Loucy (cell line): ENCODE data around the gene SCAPER.
"Not testable (repeated sequence)": the region's sequence is repeated elsewhere in the genome, so short reads cannot be mapped to it uniquely, and the experiment has no call there.

Experiments
- H2AFZ ChIP-seq: fragments of 200-600 bp; sonication (generic); 2 replicates; pipeline ENCODE4 v1.6.0; 2016; ENCODE audit warnings: antibody characterized with exemption, mild to moderate bottlenecking, low read length, moderate library complexity
- H3F3A ChIP-seq: fragments of 200-600 bp; 2 replicates; pipeline ENCODE4 v1.6.0; 2016; ENCODE audit warnings: antibody characterized with exemption, low read depth, mild to moderate bottlenecking
- H3K27me3 ChIP-seq: fragments of 200-600 bp; sonication (generic); 2 replicates; pipeline ENCODE4 v1.6.1; 2014; ENCODE audit warnings: low read length, mild to moderate bottlenecking; ENCODE audit not compliant: insufficient read depth, poor library complexity, severe bottlenecking
- H3K36me3 ChIP-seq: fragments of 200-600 bp; sonication (generic); 2 replicates; pipeline ENCODE4 v1.6.1; 2016; ENCODE audit warnings: low read length; ENCODE audit not compliant: insufficient read depth
- H3K4me1 ChIP-seq: fragments of 200-600 bp; sonication (generic); 2 replicates; pipeline ENCODE4 v1.5.1; 2014; ENCODE audit warnings: low read length, mild to moderate bottlenecking; ENCODE audit not compliant: insufficient read depth, poor library complexity, severe bottlenecking
- H3K4me2 ChIP-seq: fragments of 200-600 bp; sonication (generic); 2 replicates; pipeline ENCODE4 v1.6.0; 2014; ENCODE audit warnings: antibody characterized with exemption, low read length, low read depth, mild to moderate bottlenecking; ENCODE audit not compliant: poor library complexity, severe bottlenecking
- H3K4me3 ChIP-seq: fragments of 200-600 bp; sonication (generic); 2 replicates; pipeline ENCODE4 v1.5.1; 2014; ENCODE audit warnings: low read length, mild to moderate bottlenecking, mixed read lengths; ENCODE audit not compliant: poor library complexity, severe bottlenecking
- H3K79me2 ChIP-seq: fragments of 200-600 bp; sonication (generic); 2 replicates; pipeline ENCODE4 v1.6.1; 2014; ENCODE audit warnings: low read length; ENCODE audit not compliant: insufficient read depth
- H3K9ac ChIP-seq: fragments of 200-600 bp; sonication (generic); 2 replicates; pipeline ENCODE4 v1.6.0; 2014; ENCODE audit warnings: mild to moderate bottlenecking, low read depth, low read length, moderate library complexity; ENCODE audit not compliant: poor library complexity, severe bottlenecking
- H3K9me2 ChIP-seq: fragments of 200-600 bp; sonication (generic); replicated peaks from 2 replicates; pipeline ENCODE4 v1.6.1; 2016; ENCODE audit warnings: low read depth, low read length, mixed read lengths
- H3K9me3 ChIP-seq: fragments of 200-600 bp; sonication (generic); 2 replicates; pipeline ENCODE4 v1.6.1; 2014; ENCODE audit warnings: mild to moderate bottlenecking, antibody characterized with exemption, low read length, low read depth; ENCODE audit not compliant: insufficient read depth
- H4K20me1 ChIP-seq: fragments of 200-600 bp; sonication (generic); 2 replicates; pipeline ENCODE4 v1.6.0; 2014; ENCODE audit warnings: antibody characterized with exemption, low read length, mild to moderate bottlenecking; ENCODE audit not compliant: insufficient read depth, poor library complexity, severe bottlenecking
- CTCF ChIP-seq: fragments of 200-600 bp; sonication (generic); conservative IDR thresholded peaks from 2 replicates; pipeline ENCODE4 v1.5.1; 2014; ENCODE audit warnings: mild to moderate bottlenecking, antibody characterized with exemption, low read length
- EZH2phosphoT487 ChIP-seq: fragments of 200-600 bp; IDR thresholded peaks from 2 replicates; pipeline ENCODE4 v1.6.1; 2018; ENCODE audit warnings: antibody characterized with exemption, mild to moderate bottlenecking, moderate library complexity, borderline replicate concordance

The SCAPER gene

GRCh38 chr15:76431971-76432370 is 473.2 kb downstream of the SCAPER start:
- Histone ChIP-seq H3K79me2 (no peaks in the 10 kb centered on the region), H3K4me2 (no peak overlapping the region), H3K4me1 (peaks cover 14% of the 10 kb centered on the region), H4K20me1 (no peaks in the 10 kb centered on the region), H3K36me3 (no peaks in the 10 kb centered on the region), H3F3A (0 out of 2 replicates have a peak, but pooled peaks cover 4% of the 10 kb centered on the region), H3K4me3 (no peak overlapping the region), H3K9me3 (no peaks in the 10 kb centered on the region), H2AFZ (no peak overlapping the region), H3K9ac (no peak overlapping the region), H3K27me3 (no peaks in the 10 kb centered on the region), H3K9me2 (no peaks in the 10 kb centered on the region)
- TF ChIP-seq EZH2phosphoT487: no peak
- no peak for TF ChIP-seq CTCF

GRCh38 chr15:76430711-76431110 is 474.4 kb downstream of the SCAPER start:
- not testable (repeated sequence) for H2AFZ ChIP-seq, H3K4me3 ChIP-seq, H3K9me3 ChIP-seq, H3K79me2 ChIP-seq, H3K9ac ChIP-seq, H3K4me2 ChIP-seq, H3K36me3 ChIP-seq, H3F3A ChIP-seq, H3K27me3 ChIP-seq, H3K9me2 ChIP-seq, H4K20me1 ChIP-seq
- H3K4me1 ChIP-seq: peaks cover 14% of the 10 kb centered on the region

GRCh38 chr15:76429661-76430060 is 475.5 kb downstream of the SCAPER start:
- H3K4me3 ChIP-seq: no peak overlapping the region
- H3F3A ChIP-seq: 0 out of 2 replicates have a peak, but pooled peaks cover 4% of the 10 kb centered on the region
- no peaks in the 10 kb centered on the region for H3K9me2 ChIP-seq
- no peaks in the 10 kb centered on the region for H3K27me3 ChIP-seq
- H3K79me2 ChIP-seq: no peaks in the 10 kb centered on the region
- peaks cover 14% of the 10 kb centered on the region for H3K4me1 ChIP-seq
- 0 out of 2 replicates have a peak, but pooled peaks cover 4% of the 10 kb centered on the region for H3K9me3 ChIP-seq
- no peak overlapping the region for H3K9ac ChIP-seq
- no peaks in the 10 kb centered on the region for H3K36me3 ChIP-seq
- H4K20me1 ChIP-seq: no peaks in the 10 kb centered on the region
- TF ChIP-seq CTCF (no peak), EZH2phosphoT487 (no peak)
- no peak overlapping the region for H2AFZ ChIP-seq
- no peak overlapping the region for H3K4me2 ChIP-seq

GRCh38 chr15:76426941-76427340 is 478.2 kb downstream of the SCAPER start:
- H3K9me3 ChIP-seq: 0 out of 2 replicates have a peak, but pooled peaks cover 4% of the 10 kb centered on the region
- no peak overlapping the region for H3K4me2 ChIP-seq
- no peaks in the 10 kb centered on the region for H3K79me2 ChIP-seq
- no peaks in the 10 kb centered on the region for H3K36me3 ChIP-seq
- H3K9me2 ChIP-seq: no peaks in the 10 kb centered on the region
- H3K27me3 ChIP-seq: no peaks in the 10 kb centered on the region
- no peaks in the 10 kb centered on the region for H3K4me1 ChIP-seq
- no peak overlapping the region for H3K4me3 ChIP-seq
- no peak overlapping the region for H3K9ac ChIP-seq
- no peaks in the 10 kb centered on the region for H4K20me1 ChIP-seq
- TF ChIP-seq CTCF (no peak), EZH2phosphoT487 (no peak)
- H2AFZ ChIP-seq: no peak overlapping the region
- H3F3A ChIP-seq: no peaks in the 10 kb centered on the region
